Stomach (tissue), 9 donors: ENCODE data around the gene MID1. TPM values are rescaled to one million over a fixed set of nuclear protein-coding genes. Genes with fewer than 3 reads are reported as not detected.

Experiments used
- DNase-seq, 2 donors: peaks; one replicate each; pipeline versions ENCODE4 v3.0.0 to v3.0.0-alpha.2; 2013 to 2019
- H3K27ac ChIP-seq, 5 donors: fragments of 200-600 bp in 4 of 5; sonication (generic) in 4 of 5; one replicate each; pipeline ENCODE4 v1.5.1; 2013 to 2019; ENCODE audit warnings: mild to moderate bottlenecking in 1 of 5, moderate library complexity in 1 of 5
- H3K27me3 ChIP-seq, 3 donors: fragments of 200-600 bp; sonication (generic); one replicate each; pipeline ENCODE4 v1.5.1; 2017 to 2019; ENCODE audit warnings: mixed run types in 1 of 3
- H3K36me3 ChIP-seq, 4 donors: fragments of 200-600 bp; sonication (generic); 1 replicate in 3 of 4; 2 replicates in 1 of 4; pipeline ENCODE4 v1.5.1; 2016 to 2019
- H3K4me1 ChIP-seq, 4 donors: fragments of 200-600 bp; sonication (generic); one replicate each; pipeline ENCODE4 v1.5.1; 2016 to 2019
- H3K4me3 ChIP-seq, 4 donors: fragments of 200-600 bp; sonication (generic) in 3 of 4; one replicate each; pipeline ENCODE4 v1.5.1; 2016 to 2019; ENCODE audit warnings: mild to moderate bottlenecking in 1 of 4
- H3K9me3 ChIP-seq, 4 donors: fragments of 200-600 bp; sonication (generic); one replicate each; pipeline ENCODE4 v1.5.1; 2016 to 2019
- EP300 ChIP-seq: sonication (generic); formaldehyde crosslinking; IDR thresholded peaks from one replicate; pipeline ENCODE4 v1.6.1; 2017; ENCODE audit warnings: antibody characterized with exemption
- POLR2A ChIP-seq, 4 donors: fragments of 450-650 bp; IDR thresholded peaks; one replicate each; pipeline ENCODE4 v1.6.1; 2016; ENCODE audit warnings: antibody characterized with exemption in 4 of 4, control low read depth in 2 of 4, mild to moderate bottlenecking in 1 of 4, moderate library complexity in 1 of 4
- POLR2AphosphoS5 ChIP-seq, 3 donors: sonication (generic); formaldehyde crosslinking; IDR thresholded peaks; one replicate each; pipeline ENCODE4 v1.6.1; 2016; ENCODE audit warnings: antibody characterized with exemption in 3 of 3
- WGBS, 5 donors: extraction: QIAGEN DNeasy Blood & Tissue Kit in 3 of 5; methylation state at CpG; one replicate each; pipeline versions ENCODE4 v1.1.5 to v1.1.7; 2013 to 2018; 5-methylcytosine and 5-hydroxymethylcytosine counted together
- intact Hi-C: fragments of 100-400 bp; cut with DNase I; formaldehyde crosslinking; loops from one replicate; pipeline ENCODE4 v1.15.1; 2023; ENCODE audit warnings: low total_unique reads
- polyA plus RNA-seq, 3 donors: library from polyadenylated mRNA; stranded (reverse); fragments of 200-250 nt; gene quantifications; one replicate each; pipeline ENCODE4 v1.2.3, GENCODE V29; 2013
- total RNA-seq, 5 donors: library from RNA; depleted of rRNA; stranded (reverse); fragments of >200 nt; gene quantifications; one replicate each; pipeline versions ENCODE4 v1.1.0 to v1.2.3, GENCODE V29; 2014 to 2016
- TF ChIP-seq, protein P1 (sequence below), 7 experiments: fragments of 450-650 bp in 4 of 7; fragments of 200-600 bp in 3 of 7; sonication (generic) in 3 of 7; IDR thresholded peaks; one replicate each; pipeline ENCODE4 v1.5.1; 2016 to 2019; ENCODE audit warnings: antibody characterized with exemption in 7 of 7, control low read depth in 2 of 7, mild to moderate bottlenecking in 1 of 7
- donor health status: healthy with polysubstance abuse.
- donor health status: Bipolar disorder and iron deficiency.
- donor health status: healthy.

The MID1 gene
- total and polyA plus RNA-seq, 8 donors = 2.0 to 25.1 (median 8.5) TPM

DNA sequence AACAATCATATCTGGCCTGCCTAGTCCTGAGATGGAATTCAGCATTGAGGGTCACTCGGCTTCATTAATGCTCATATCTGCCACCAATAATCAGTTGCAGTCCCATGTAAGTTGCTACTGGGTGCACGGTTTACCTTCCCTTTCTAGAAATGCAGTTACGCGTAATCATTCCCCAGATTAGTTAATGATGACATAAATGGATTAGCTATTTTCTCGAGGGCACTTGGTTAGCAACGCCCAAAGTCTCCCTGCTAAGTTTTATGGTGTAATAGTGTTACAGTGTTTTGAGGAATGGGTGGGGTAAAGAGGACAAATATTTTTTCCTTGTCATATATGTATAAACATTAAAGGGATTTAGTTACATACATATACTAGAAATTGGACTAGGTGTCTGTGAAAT lies 118.8 kb downstream of the MID1 start:
- Histone ChIP-seq H3K36me3 (no peaks in the 10 kb centered on the region), H3K9me3 (no peaks in the 10 kb centered on the region), H3K27me3 (no peaks in the 10 kb centered on the region), H3K27ac (no peak overlapping the region), H3K4me1 (no peaks in the 10 kb centered on the region), H3K4me3 (no peak overlapping the region)
- no peak for TF ChIP-seq POLR2AphosphoS5 (IDR thresholded peaks at IDR 0.05)
- TF ChIP-seq, protein P1, sequence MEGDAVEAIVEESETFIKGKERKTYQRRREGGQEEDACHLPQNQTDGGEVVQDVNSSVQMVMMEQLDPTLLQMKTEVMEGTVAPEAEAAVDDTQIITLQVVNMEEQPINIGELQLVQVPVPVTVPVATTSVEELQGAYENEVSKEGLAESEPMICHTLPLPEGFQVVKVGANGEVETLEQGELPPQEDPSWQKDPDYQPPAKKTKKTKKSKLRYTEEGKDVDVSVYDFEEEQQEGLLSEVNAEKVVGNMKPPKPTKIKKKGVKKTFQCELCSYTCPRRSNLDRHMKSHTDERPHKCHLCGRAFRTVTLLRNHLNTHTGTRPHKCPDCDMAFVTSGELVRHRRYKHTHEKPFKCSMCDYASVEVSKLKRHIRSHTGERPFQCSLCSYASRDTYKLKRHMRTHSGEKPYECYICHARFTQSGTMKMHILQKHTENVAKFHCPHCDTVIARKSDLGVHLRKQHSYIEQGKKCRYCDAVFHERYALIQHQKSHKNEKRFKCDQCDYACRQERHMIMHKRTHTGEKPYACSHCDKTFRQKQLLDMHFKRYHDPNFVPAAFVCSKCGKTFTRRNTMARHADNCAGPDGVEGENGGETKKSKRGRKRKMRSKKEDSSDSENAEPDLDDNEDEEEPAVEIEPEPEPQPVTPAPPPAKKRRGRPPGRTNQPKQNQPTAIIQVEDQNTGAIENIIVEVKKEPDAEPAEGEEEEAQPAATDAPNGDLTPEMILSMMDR (IDR thresholded peaks at IDR 0.05) = no peak
- no peak for TF ChIP-seq POLR2A (IDR thresholded peaks at IDR 0.05)
- no peak for TF ChIP-seq EP300
- intact Hi-C loops = no loop called here
- WGBS, 5 donors = 64 to 92% (median 84%) methylated on average over 6 of the region's 6 CpGs
- DNase-seq = no peak

DNA sequence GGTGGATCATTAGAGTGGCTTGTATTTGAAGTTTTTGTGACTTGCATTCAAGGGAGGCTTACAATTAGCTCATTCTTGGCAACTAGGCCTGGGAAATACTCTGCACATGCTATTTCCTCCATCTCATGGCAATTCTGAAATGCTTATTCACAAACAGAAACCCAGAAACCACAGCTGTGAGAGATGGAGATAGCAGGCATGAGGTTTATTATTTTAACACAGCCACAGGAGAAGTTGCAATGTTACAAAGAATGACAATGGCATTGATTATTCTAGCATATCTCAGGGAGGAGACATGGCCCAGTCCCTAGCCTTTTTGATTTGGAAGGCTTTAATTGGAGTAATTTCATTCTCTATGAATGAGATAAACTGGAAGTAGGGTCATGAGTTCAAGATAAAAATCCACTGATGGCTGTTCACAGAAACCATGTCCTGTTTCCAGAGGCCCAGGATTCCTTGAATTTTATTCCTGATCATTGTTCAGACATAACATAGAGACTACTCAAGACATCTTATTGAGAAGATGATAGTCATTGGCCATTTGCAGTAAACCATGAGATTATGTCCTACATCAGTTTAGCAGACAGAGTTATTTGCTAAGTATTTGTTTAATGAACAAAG lies 123.9 kb downstream of the MID1 start:
- Histone ChIP-seq H3K4me3 (no peak overlapping the region), H3K4me1 (no peaks in the 10 kb centered on the region), H3K27ac (no peak overlapping the region), H3K36me3 (no peaks in the 10 kb centered on the region), H3K9me3 (no peaks in the 10 kb centered on the region), H3K27me3 (no peaks in the 10 kb centered on the region)
- TF ChIP-seq EP300 (no peak), POLR2AphosphoS5 (IDR thresholded peaks at IDR 0.05) (no peak), POLR2A (IDR thresholded peaks at IDR 0.05) (no peak)
- TF ChIP-seq, protein P1 (IDR thresholded peaks at IDR 0.05) = no peak
- peak in 1 of 2 donors; percentile 63 for DNase-seq
- intact Hi-C loops = no loop called here

DNA sequence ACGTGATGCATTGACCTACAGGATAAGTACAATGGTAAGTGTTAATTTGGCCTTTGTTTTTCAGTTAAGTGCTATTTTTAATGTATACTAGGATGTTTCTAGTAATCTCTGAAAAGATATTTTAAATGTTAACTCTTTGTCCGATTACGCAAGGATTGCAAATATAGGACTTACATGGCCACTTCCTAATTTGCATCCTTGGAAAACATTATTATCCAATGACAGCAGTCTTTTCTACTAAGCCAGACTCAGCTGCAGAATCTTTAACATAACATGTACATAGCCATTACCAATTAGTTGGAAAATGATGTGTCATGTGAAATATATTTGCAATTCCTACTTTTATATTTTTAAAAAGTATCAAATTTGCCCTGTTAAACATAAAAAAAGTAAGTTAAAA lies 124.7 kb downstream of the MID1 start:
- Histone ChIP-seq H3K27ac (no peak overlapping the region), H3K4me3 (no peak overlapping the region), H3K9me3 (no peaks in the 10 kb centered on the region), H3K27me3 (no peaks in the 10 kb centered on the region), H3K36me3 (no peaks in the 10 kb centered on the region), H3K4me1 (no peaks in the 10 kb centered on the region)
- DNase-seq = no peak
- 87 to 98% (median 98%) methylated on average over 3 of the region's 3 CpGs for WGBS, 5 donors
- TF ChIP-seq POLR2A (IDR thresholded peaks at IDR 0.05) (no peak), POLR2AphosphoS5 (IDR thresholded peaks at IDR 0.05) (no peak)
- TF ChIP-seq, protein P1 (IDR thresholded peaks at IDR 0.05) = no peak
- intact Hi-C loops = no loop called here

DNA sequence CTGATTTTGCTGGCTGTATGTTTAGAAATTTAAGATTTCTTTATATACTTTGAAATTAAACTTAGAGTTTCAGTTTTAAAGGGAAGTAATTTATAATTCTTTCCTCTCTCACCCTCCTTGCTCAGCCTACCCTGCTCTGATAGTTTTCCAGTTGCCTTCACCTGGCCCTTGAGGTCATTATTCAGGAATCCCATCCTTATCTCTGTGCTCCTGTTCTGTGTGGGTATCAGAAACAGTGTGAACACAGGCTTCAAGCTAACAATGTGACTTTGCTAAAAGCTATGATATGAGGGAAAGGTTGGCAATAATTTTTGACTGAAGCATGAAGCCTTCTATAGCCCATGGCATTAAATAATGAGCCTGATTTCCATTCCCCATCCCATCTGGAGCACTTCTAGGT lies 128.1 kb downstream of the MID1 start:
- Histone ChIP-seq H3K9me3 (no peaks in the 10 kb centered on the region), H3K4me3 (no peak overlapping the region), H3K27me3 (no peaks in the 10 kb centered on the region), H3K4me1 (no peaks in the 10 kb centered on the region), H3K27ac (no peak overlapping the region), H3K36me3 (no peaks in the 10 kb centered on the region)
- intact Hi-C loops = no loop called here
- DNase-seq = no peak
- TF ChIP-seq POLR2A (IDR thresholded peaks at IDR 0.05) (no peak), POLR2AphosphoS5 (IDR thresholded peaks at IDR 0.05) (no peak), EP300 (no peak)
- TF ChIP-seq, protein P1 (IDR thresholded peaks at IDR 0.05) = no peak
